ENCODE results near the gene LCORL.

The LCORL gene

DNA sequence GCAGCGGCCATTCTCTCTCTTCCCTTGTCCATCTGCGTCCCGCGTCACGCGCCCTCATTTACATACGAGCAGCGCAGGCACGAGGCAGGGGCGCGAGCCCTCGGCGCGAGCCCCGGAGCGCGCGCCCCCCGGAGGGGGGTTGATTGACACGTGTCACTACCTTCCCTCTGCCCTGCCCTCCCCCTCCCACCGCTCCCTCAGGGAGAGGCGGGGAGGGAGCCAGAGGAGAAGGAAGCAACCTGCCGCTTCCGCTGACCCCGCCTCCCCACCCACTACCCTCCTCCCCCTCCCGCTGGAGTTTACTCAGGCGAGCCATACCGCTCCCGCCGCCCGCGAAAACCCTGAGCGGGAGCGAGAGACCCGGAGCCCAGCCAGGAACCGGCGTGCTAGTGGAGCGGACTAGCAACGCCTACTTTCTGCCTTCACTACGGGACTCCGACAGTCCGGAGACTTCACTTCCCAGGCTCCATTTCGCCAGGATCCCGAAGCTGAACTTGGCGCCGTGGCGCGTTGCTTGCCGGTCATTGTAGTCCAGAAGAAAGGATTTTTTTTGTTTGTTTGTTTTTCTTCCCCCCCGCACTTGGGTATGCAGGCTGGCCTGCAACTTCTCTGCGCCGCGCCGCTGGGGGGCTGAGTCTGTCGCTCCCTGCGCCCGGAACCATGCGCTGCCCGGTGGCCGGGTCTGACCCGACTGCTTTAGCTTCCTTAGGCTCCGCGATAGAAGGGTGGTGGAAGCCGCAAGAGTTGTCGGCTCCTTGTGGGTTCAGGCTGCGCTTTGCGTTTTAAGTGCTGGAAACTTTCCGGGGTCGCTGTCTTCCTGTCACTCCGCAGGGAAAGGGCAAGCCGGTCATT lies at the start of gene LCORL:
LCORL (minus strand) TSS at position 36 of the 852 bp plus-strand sequence; CDS start at position 32, 4 bp downstream.
- TF ChIP-seq, protein P1, sequence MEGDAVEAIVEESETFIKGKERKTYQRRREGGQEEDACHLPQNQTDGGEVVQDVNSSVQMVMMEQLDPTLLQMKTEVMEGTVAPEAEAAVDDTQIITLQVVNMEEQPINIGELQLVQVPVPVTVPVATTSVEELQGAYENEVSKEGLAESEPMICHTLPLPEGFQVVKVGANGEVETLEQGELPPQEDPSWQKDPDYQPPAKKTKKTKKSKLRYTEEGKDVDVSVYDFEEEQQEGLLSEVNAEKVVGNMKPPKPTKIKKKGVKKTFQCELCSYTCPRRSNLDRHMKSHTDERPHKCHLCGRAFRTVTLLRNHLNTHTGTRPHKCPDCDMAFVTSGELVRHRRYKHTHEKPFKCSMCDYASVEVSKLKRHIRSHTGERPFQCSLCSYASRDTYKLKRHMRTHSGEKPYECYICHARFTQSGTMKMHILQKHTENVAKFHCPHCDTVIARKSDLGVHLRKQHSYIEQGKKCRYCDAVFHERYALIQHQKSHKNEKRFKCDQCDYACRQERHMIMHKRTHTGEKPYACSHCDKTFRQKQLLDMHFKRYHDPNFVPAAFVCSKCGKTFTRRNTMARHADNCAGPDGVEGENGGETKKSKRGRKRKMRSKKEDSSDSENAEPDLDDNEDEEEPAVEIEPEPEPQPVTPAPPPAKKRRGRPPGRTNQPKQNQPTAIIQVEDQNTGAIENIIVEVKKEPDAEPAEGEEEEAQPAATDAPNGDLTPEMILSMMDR (IDR thresholded peaks at IDR 0.05): no peak

DNA sequence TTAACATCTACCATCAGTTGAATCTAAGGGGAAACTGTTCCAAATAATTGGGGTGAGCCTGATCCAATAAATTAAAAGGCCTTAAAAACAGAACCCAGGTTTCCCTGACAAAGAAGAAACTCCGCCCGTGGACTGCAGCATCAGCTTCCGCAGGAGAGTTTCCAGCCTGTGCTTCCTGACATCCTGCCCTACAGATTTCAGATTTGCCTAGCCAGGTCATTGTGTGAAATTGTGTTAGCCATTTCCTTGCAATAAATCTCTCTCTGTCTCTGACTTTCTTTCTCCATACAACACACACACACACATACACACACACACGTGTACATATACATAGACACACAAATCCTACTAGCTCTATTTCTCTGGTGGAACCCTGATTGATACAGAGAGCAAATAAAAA lies 48.3 kb upstream of the LCORL start:
- TF ChIP-seq, protein P1 (IDR thresholded peaks at IDR 0.05): no peak

DNA sequence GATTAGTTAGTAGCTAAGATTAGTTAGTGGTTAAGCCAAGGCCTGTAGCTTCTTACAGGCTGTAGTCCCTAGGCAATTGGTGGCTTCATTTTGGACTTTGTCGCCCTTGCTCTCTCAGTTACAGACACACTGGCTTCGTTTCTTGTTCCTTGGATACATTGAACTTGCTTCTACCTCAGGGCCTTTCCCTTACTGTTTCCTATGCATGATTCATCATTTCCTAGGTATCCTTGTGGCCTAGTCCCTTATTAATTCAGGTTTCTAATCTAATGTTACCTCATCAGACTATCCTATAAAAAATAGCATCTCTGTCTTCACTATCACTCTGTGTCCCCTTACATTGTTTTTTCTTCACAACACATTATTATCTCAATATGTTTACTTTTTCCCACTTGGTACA lies 45.5 kb upstream of the LCORL start:
- TF ChIP-seq, protein P1 (IDR thresholded peaks at IDR 0.05): no peak

DNA sequence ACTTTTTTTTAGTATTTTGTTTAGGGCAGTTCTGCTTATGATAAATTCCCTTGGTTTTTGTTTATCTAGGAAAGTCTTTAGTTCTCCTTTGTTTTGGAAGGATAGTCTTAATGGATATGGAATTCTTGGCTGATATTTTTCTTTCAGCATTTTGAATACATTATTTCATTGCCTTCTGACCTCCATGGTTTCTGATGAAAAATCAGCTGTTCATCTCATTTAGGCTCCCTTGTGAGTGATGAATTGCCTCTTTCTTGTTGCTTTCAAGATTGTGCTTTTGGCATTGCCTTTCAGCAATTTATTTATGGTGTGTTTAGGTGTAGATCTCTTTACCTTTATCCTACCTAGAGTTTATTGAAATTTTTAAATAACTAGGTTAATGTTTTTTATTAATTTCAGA lies 41.5 kb upstream of the LCORL start:
- TF ChIP-seq, protein P1 (IDR thresholded peaks at IDR 0.05): no peak

DNA sequence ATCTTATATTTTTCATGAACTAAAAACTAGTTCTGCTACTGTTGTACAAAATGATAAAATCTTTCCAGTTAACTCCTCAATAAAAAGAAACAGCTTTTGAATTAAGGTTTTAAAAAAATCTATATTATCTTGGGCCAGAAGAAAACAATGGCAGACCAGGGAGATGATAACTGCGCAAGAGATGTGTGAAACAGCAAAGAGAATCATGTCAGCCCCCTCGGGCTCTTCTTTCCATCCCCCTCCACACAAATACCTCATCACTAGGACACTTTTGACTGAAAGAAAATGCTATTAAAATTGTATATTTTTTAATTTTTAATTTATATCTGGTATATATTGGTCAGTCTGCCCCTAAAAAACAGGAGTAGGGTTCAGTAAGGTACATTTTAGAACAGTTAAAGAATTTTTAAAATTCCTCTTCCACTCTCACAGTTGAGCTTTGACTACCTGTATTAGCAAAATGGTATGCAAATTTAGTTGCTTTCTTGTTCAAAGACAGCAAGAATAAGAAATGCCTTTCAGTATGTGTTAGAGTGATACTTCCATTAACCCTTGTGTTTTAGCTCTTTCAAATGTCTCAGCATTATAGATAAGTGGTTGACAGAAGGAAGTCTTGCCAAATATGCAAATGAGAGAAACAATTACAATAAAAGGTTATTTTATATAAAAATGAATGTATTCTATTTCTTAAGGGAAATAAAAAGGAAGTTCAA lies 36.4 kb upstream of the LCORL start:
- TF ChIP-seq, protein P1 (IDR thresholded peaks at IDR 0.05): no peak

DNA sequence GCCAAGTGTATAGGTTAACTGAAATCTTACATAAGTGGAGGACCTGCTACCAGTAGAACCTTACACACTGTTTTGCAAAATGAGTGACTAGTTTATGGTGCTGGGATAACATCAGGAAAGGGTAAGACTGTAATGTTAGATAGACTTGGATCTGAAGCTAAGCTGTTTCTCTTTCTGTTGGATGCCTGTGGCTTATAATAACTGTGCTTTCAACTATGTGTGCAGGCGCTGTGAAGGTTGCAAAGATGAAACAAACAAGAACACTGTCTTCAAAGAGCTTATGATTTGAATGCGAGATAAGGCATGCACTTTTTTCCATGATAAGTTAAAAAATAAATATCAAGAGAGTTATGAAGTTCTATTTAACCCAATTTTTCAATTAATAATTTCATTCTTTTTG lies 34.5 kb upstream of the LCORL start:
- TF ChIP-seq, protein P1 (IDR thresholded peaks at IDR 0.05): no peak

DNA sequence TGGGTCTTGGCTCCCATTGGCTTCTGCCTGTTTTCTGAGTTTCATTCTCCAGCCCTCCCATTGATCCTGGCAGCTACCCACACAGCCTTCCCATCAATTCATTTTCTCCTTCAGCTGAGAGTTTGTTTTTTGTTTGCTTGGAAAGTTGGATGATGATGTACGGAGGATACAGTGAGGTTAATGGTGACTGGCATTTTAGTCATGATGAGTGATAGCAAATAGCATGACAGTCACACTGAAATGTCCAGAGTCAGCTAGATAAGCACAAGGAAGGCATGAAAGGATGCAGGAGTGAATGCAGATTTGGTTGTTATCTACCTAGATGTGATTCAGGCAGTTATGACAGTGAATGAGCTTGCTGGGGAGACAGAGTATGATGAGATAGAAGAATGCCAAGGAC lies 30.6 kb upstream of the LCORL start:
- TF ChIP-seq, protein P1 (IDR thresholded peaks at IDR 0.05): no peak

Measured in LNCAP (cell line).